WTC11 (cell line): Measurements from ENCODE around the gene NYAP1. TPM values are rescaled to one million over a fixed set of nuclear protein-coding genes. Genes with fewer than 3 reads are reported as not detected.
"Not testable (repeated sequence)": the region's sequence is repeated elsewhere in the genome, so short reads cannot be mapped to it uniquely, and the experiment has no call there.

Experiments used
- ATAC-seq: fragments of 200-7000 bp; cut with Tn5 transposase; 2 replicates; pipeline ENCODE4 v1.10.0; 2021; ENCODE audit warnings: mild to moderate bottlenecking, moderate library complexity
- CTCF ChIA-PET: fragments of 300-600 bp; sonication (Branson Sonifier 250); formaldehyde crosslinking; loops from one replicate; lab custom pipeline; 2021; ENCODE audit warnings: antibody characterized with exemption; lab: Charles Lee
- POLR2A ChIA-PET: fragments of 350-600 bp; sonication (Branson Sonifier 250); formaldehyde crosslinking; loops from one replicate; lab custom pipeline; 2021; ENCODE audit warnings: antibody characterized with exemption; lab: Charles Lee
- DNase-seq: peaks from one replicate; pipeline ENCODE4 v3.0.0; 2021; ENCODE audit warnings: low spot score
- H3K27ac Mint-ChIP-seq: 2 replicates; pipeline ENCODE4 v1.8.0; 2021; ENCODE audit warnings: mixed read lengths
- H3K27me3 Mint-ChIP-seq: 2 replicates; pipeline ENCODE4 v1.8.0; 2021; ENCODE audit warnings: low read depth, mild to moderate bottlenecking, moderate library complexity, mixed read lengths
- H3K36me3 Mint-ChIP-seq: 2 replicates; pipeline ENCODE4 v1.8.0; 2021; ENCODE audit warnings: mixed read lengths
- H3K4me1 Mint-ChIP-seq: 2 replicates; pipeline ENCODE4 v1.8.0; 2022; ENCODE audit warnings: mixed read lengths
- H3K4me3 Mint-ChIP-seq: 2 replicates; pipeline ENCODE4 v1.8.0; 2021; ENCODE audit warnings: mild to moderate bottlenecking, moderate library complexity, mixed read lengths
- H3K9me3 Mint-ChIP-seq: 2 replicates; pipeline ENCODE4 v1.8.0; 2021; ENCODE audit warnings: mixed read lengths
- FOXK1 ChIP-seq: sonication (generic); formaldehyde crosslinking; IDR thresholded peaks from 2 replicates; pipeline ENCODE4 v1.8.0; 2022; ENCODE audit warnings: mild to moderate bottlenecking, moderate library complexity, missing genetic modification reagents
- HMGA2 ChIP-seq: fragments of 250-450 bp; sonication (Bioruptor Pico); IDR thresholded peaks from 2 replicates; pipeline ENCODE4 v1.4.0; 2021; ENCODE audit warnings: mild to moderate bottlenecking, moderate library complexity
- IRF2 ChIP-seq: sonication (generic); formaldehyde crosslinking; IDR thresholded peaks from 2 replicates; pipeline ENCODE4 v1.8.0; 2022; ENCODE audit warnings: low read depth, missing genetic modification reagents, borderline replicate concordance
- NR2C2 ChIP-seq: sonication (generic); formaldehyde crosslinking; IDR thresholded peaks from 2 replicates; pipeline ENCODE4 v1.8.0; 2022; ENCODE audit warnings: mild to moderate bottlenecking, missing genetic modification reagents
- RORB ChIP-seq: fragments of 250-450 bp; sonication (Bioruptor Pico); IDR thresholded peaks from 2 replicates; pipeline ENCODE4 v1.9.0; 2021; ENCODE audit warnings: mild to moderate bottlenecking
- TP53 ChIP-seq: sonication (generic); formaldehyde crosslinking; IDR thresholded peaks from 2 replicates; pipeline ENCODE4 v1.8.1; 2023; ENCODE audit warnings: mild to moderate bottlenecking, missing genetic modification reagents
- ZNF121 ChIP-seq: sonication (generic); formaldehyde crosslinking; IDR thresholded peaks from 2 replicates; pipeline ENCODE4 v1.8.0; 2023; ENCODE audit warnings: missing genetic modification reagents
- ZNF219 ChIP-seq: sonication (generic); formaldehyde crosslinking; IDR thresholded peaks from 2 replicates; pipeline ENCODE4 v1.8.0; 2023; ENCODE audit warnings: missing genetic modification reagents, mild to moderate bottlenecking, borderline replicate concordance
- ZNF396 ChIP-seq: fragments of 250-450 bp; sonication (Bioruptor Pico); IDR thresholded peaks from 2 replicates; pipeline ENCODE4 v1.8.0; 2021; ENCODE audit warnings: mild to moderate bottlenecking, moderate library complexity, borderline replicate concordance
- total RNA-seq: library from RNA; stranded (reverse); gene quantifications from 3 replicates; pipeline ENCODE4 v1.2.3, GENCODE V29; 2021
- TF ChIP-seq, protein P1 (sequence below): sonication (generic); formaldehyde crosslinking; IDR thresholded peaks from 2 replicates; pipeline ENCODE4 v1.8.0; 2023; ENCODE audit warnings: missing genetic modification reagents, mild to moderate bottlenecking, borderline replicate concordance
- TF ChIP-seq, protein P2 (sequence below): sonication (generic); formaldehyde crosslinking; IDR thresholded peaks from 2 replicates; pipeline ENCODE4 v1.8.0; 2023; ENCODE audit warnings: mild to moderate bottlenecking, missing genetic modification reagents
- TF ChIP-seq, protein P3 (sequence below): sonication (generic); formaldehyde crosslinking; conservative IDR thresholded peaks from 2 replicates; pipeline ENCODE4 v1.8.1; 2023; ENCODE audit warnings: mild to moderate bottlenecking, low read depth, missing genetic modification reagents, moderate library complexity

Gene NYAP1
- total RNA-seq, 1 experiment from 2014 or later = 6.7 TPM

DNA sequence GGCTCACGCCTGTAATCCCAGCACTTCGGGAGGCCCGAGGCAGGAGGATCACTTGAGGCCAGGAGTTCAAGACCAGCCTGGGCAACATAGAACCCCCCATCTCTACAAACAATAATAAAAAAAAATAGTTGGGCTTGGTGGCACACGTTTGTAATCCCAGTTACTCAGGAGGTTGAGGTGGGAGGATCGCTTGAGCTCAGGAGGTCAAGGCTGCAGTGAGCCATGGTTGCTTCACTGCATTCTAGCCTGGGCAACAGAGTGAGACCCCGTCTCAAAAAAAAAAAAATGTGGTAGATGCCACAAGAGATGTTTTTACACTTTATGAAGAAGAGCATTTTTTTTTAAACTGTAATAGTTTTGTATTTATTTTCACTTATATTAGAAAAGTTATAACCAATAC is 12.8 kb downstream of the NYAP1 start (continued):
- TF ChIP-seq ZNF219 (CRISPR knock-in tag) (no peak), IRF2 (no peak)
- TF ChIP-seq, all 79 proteins: peak for 0

DNA sequence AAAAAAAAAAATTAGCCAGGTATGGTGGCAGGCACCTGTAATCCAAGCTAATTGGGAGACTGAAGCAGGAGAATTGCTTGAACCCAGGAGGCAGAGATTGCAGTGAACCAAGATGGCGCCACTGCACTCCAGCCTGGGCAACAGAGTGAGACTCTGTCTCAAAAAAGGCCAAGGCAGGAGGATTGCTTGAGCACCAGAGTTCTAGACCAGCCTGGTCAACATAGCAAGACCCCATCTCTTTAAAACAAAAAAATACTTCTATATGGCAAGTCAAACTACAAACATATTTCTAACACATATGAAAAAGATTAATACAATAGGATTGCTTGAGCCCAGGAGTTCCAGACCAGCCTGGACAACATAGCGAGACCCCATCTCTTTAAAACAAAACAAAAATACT is 17.0 kb downstream of the NYAP1 start:
- H3K4me3 Mint-ChIP-seq, H3K9me3 Mint-ChIP-seq, H3K27me3 Mint-ChIP-seq, DNase-seq, H3K27ac Mint-ChIP-seq, POLR2A ChIA-PET, H3K4me1 Mint-ChIP-seq, H3K36me3 Mint-ChIP-seq, ATAC-seq: not testable (repeated sequence)
- CTCF ChIA-PET = interaction anchor here (1.0 to 1.4 kb wide), 2 partner anchors 31 to 35 kb away, joined by 3 to 4 read pairs; no protein-coding TSS in a partner anchor
- peak; percentile 58 for TF ChIP-seq ZNF121 (CRISPR knock-in tag)

DNA sequence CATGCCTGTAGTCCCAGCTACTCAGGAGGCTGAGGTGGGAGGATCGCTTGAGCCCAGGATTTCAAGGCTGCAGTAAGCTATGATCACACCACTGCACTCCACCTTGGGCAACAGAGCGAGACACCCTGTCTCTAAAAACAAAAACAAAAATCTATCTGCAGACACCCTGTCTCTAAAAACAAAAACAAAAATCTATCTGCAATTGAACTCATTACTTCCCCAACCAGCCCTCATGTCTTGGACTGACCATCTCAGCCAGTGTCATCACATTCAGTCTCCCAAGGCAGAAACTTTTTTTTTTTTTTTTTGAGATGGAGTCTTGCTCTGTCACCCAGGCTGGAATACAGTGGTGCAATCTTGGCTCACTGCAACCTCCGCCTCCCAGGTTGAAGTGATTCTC is 20.3 kb downstream of the NYAP1 start:
- H3K27me3 Mint-ChIP-seq, H3K27ac Mint-ChIP-seq, ATAC-seq, DNase-seq, H3K4me3 Mint-ChIP-seq, POLR2A ChIA-PET, H3K36me3 Mint-ChIP-seq, H3K4me1 Mint-ChIP-seq, H3K9me3 Mint-ChIP-seq: not testable (repeated sequence)
- CTCF ChIA-PET = interaction anchor here (1.3 kb wide), 1 partner anchor 11 kb away, joined by 3 read pairs; no protein-coding TSS in a partner anchor

DNA sequence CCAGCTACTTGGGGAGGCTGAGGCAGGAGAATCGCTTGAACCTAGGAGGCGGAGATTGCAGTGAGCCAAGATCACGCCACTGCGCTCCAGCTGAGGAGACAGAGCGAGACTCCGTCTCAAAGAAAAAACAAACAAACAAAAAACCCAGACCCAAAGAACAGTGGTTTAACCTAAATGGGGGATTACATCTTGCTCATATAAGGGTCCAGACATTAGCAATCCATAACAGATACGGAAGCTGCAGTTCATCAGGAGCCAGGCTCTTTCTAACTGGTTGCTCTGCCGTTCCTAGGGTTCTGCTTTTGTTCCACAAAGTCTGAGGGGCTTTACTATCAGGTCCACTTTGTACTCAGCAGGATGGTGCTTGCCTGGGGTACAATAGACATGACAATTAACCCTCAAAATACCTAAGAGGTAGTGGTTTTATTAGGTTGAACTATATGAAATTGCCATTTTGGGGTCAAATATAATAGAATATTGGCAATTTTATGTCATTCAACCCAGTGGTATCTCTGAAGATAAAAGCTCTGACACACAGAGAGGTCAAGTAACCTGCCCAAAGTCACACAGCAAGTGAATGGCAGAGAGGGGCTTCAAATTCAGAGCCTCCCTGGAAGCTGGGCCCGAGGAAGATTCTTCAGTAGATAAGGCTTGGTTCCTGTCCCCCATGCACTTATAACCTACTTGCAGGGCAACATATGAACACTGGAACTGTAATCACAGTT is 21.3 kb downstream of the NYAP1 start:
- Mint-ChIP-seq H3K27me3 (no peaks in the 10 kb centered on the region; the same call in 1 of the 2 replicates), H3K27ac (no peak overlapping the region), H3K4me1 (no peaks in the 10 kb centered on the region), H3K9me3 (no peaks in the 10 kb centered on the region), H3K36me3 (no peaks in the 10 kb centered on the region), H3K4me3 (no peak overlapping the region)
- DNase-seq (no peak), ATAC-seq (no peak)
- ChIA-PET CTCF (interaction anchor here (1.3 to 1.5 kb wide), 2 partner anchors 12 to 15 kb away, joined by 3 to 5 read pairs; no protein-coding TSS in a partner anchor), POLR2A (no interaction called here)
- TF ChIP-seq, protein P1, sequence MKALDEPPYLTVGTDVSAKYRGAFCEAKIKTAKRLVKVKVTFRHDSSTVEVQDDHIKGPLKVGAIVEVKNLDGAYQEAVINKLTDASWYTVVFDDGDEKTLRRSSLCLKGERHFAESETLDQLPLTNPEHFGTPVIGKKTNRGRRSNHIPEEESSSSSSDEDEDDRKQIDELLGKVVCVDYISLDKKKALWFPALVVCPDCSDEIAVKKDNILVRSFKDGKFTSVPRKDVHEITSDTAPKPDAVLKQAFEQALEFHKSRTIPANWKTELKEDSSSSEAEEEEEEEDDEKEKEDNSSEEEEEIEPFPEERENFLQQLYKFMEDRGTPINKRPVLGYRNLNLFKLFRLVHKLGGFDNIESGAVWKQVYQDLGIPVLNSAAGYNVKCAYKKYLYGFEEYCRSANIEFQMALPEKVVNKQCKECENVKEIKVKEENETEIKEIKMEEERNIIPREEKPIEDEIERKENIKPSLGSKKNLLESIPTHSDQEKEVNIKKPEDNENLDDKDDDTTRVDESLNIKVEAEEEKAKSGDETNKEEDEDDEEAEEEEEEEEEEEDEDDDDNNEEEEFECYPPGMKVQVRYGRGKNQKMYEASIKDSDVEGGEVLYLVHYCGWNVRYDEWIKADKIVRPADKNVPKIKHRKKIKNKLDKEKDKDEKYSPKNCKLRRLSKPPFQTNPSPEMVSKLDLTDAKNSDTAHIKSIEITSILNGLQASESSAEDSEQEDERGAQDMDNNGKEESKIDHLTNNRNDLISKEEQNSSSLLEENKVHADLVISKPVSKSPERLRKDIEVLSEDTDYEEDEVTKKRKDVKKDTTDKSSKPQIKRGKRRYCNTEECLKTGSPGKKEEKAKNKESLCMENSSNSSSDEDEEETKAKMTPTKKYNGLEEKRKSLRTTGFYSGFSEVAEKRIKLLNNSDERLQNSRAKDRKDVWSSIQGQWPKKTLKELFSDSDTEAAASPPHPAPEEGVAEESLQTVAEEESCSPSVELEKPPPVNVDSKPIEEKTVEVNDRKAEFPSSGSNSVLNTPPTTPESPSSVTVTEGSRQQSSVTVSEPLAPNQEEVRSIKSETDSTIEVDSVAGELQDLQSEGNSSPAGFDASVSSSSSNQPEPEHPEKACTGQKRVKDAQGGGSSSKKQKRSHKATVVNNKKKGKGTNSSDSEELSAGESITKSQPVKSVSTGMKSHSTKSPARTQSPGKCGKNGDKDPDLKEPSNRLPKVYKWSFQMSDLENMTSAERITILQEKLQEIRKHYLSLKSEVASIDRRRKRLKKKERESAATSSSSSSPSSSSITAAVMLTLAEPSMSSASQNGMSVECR (CRISPR knock-in tag) = no peak
- TF ChIP-seq RORB = no peak
- TF ChIP-seq, protein P2, sequence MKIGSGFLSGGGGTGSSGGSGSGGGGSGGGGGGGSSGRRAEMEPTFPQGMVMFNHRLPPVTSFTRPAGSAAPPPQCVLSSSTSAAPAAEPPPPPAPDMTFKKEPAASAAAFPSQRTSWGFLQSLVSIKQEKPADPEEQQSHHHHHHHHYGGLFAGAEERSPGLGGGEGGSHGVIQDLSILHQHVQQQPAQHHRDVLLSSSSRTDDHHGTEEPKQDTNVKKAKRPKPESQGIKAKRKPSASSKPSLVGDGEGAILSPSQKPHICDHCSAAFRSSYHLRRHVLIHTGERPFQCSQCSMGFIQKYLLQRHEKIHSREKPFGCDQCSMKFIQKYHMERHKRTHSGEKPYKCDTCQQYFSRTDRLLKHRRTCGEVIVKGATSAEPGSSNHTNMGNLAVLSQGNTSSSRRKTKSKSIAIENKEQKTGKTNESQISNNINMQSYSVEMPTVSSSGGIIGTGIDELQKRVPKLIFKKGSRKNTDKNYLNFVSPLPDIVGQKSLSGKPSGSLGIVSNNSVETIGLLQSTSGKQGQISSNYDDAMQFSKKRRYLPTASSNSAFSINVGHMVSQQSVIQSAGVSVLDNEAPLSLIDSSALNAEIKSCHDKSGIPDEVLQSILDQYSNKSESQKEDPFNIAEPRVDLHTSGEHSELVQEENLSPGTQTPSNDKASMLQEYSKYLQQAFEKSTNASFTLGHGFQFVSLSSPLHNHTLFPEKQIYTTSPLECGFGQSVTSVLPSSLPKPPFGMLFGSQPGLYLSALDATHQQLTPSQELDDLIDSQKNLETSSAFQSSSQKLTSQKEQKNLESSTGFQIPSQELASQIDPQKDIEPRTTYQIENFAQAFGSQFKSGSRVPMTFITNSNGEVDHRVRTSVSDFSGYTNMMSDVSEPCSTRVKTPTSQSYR (CRISPR knock-in tag) = no peak
- TF ChIP-seq HMGA2 (CRISPR knock-in tag) = no peak

DNA sequence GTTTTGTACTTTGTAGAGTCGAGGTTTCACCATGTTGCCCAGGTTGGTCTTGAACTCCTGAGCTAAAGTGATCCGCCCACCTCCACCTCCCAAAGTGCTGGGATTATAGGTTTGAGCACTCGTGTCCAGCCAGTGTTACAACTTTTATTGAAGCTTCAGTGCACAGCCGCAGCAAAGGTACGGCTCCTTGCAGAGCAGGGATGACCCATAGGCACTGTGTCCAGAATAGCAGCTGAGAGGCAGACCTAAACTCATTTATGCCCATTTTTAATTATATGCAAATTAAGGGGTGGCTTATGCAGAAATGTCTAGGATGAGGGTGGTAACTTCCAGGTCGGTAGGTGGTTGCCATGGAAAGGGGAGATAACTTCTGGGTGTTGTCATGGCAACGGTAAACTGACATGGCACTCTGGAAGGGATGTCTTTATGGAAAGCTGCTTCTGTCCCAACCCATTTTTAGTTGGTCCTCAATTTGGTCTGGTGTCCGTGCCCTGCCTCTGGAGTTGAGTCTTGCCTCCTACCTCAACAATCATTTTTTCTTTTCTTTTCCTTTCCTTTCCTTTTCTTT is 22.7 kb downstream of the NYAP1 start:
- POLR2A ChIA-PET = interaction anchor here (0.6 kb wide), 1 partner anchor 180 kb away, joined by 3 read pairs; no protein-coding TSS in a partner anchor
- no peak for DNase-seq
- TF ChIP-seq ZNF396 (no peak), NR2C2 (CRISPR knock-in tag) (no peak), FOXK1 (CRISPR knock-in tag) (no peak), TP53 (CRISPR knock-in tag) (no peak)
- TF ChIP-seq, protein P3, sequence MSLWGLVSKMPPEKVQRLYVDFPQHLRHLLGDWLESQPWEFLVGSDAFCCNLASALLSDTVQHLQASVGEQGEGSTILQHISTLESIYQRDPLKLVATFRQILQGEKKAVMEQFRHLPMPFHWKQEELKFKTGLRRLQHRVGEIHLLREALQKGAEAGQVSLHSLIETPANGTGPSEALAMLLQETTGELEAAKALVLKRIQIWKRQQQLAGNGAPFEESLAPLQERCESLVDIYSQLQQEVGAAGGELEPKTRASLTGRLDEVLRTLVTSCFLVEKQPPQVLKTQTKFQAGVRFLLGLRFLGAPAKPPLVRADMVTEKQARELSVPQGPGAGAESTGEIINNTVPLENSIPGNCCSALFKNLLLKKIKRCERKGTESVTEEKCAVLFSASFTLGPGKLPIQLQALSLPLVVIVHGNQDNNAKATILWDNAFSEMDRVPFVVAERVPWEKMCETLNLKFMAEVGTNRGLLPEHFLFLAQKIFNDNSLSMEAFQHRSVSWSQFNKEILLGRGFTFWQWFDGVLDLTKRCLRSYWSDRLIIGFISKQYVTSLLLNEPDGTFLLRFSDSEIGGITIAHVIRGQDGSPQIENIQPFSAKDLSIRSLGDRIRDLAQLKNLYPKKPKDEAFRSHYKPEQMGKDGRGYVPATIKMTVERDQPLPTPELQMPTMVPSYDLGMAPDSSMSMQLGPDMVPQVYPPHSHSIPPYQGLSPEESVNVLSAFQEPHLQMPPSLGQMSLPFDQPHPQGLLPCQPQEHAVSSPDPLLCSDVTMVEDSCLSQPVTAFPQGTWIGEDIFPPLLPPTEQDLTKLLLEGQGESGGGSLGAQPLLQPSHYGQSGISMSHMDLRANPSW = no peak

More for the DNA sequence above, 22.7 kb downstream of the NYAP1 start:
- H3K27me3 Mint-ChIP-seq = no peaks in the 10 kb centered on the region
- no peak overlapping the region for H3K27ac Mint-ChIP-seq
- no peaks in the 10 kb centered on the region for H3K36me3 Mint-ChIP-seq
- ATAC-seq = peak; percentile 53
- H3K9me3 Mint-ChIP-seq = no peaks in the 10 kb centered on the region
- H3K4me3 Mint-ChIP-seq = no peak overlapping the region
- no peaks in the 10 kb centered on the region for H3K4me1 Mint-ChIP-seq
- CTCF ChIA-PET = interaction anchor here (0.9 to 1.5 kb wide), 6 partner anchors 11 to 57 kb away, joined by 3 to 6 read pairs (median 4); partner anchors contain the start of gene NYAP1
